Stimulated activated CD8-positive, alpha-beta memory T cell treated with anti-CD3 and anti-CD28 coated beads, Interleukin-7, amount 100 ng/mL, for 24 hours (primary cell): ENCODE measurements around the gene CD70.
"Not testable (repeated sequence)": the region's sequence is repeated elsewhere in the genome, so short reads cannot be mapped to it uniquely, and the experiment has no call there.

Experiments
- DNase-seq: peaks from one replicate; pipeline ENCODE4 v3.0.0-alpha.2; 2020; ENCODE audit warnings: low read depth

The CD70 gene

GRCh38 chr19:6570764-6571163 is 20.2 kb downstream of the CD70 start:
- no peak for DNase-seq

DNA sequence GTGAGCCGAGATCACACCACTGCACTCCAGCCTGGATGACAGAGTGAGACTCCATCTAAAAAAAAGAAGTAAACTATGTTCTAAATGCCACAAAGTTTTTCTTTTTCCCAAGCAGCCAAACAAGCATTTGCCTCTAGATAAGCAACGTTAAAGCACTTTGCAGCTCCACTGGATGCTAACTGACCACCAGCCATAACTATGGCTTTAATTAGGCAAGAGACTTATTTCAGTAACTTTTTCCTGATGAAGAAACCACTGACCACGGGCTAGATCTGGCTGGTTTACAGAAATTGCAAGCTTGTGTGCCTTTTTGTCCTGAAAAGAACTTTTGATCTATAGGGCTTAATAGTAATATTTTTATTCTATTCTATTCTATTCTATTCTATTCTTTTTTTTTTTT is 22.1 kb downstream of the CD70 start:
- DNase-seq: no peak

GRCh38 chr19:6568010-6568526 is 22.9 kb downstream of the CD70 start:
- no peak for DNase-seq

- DNase-seq: not testable (repeated sequence)
Measured at GRCh38 chr19:6566727-6567126, 24.2 kb downstream of the CD70 start.

- DNase-seq: no peak
Measured at GRCh38 chr19:6564393-6564792, 26.6 kb downstream of the CD70 start.

DNA sequence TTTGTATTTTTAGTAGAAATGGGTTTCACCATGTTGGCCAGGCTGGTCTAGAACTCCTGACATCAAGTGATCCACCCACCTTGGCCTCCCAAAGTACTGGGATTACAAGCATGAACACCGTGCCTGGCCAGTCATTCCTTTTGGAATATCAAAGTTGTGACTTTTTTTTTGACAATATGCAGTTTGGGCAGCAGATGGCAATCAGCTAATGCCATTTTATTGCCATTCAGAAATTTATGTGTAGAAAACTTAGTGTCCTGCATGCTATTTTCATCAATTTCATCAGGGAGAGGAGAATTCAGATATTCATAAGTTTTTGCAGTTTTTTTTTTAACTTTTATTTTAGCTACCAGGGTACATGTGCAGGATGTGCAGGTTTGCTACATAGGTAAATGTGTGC is 28.5 kb downstream of the CD70 start:
- not testable (repeated sequence) for DNase-seq

DNA sequence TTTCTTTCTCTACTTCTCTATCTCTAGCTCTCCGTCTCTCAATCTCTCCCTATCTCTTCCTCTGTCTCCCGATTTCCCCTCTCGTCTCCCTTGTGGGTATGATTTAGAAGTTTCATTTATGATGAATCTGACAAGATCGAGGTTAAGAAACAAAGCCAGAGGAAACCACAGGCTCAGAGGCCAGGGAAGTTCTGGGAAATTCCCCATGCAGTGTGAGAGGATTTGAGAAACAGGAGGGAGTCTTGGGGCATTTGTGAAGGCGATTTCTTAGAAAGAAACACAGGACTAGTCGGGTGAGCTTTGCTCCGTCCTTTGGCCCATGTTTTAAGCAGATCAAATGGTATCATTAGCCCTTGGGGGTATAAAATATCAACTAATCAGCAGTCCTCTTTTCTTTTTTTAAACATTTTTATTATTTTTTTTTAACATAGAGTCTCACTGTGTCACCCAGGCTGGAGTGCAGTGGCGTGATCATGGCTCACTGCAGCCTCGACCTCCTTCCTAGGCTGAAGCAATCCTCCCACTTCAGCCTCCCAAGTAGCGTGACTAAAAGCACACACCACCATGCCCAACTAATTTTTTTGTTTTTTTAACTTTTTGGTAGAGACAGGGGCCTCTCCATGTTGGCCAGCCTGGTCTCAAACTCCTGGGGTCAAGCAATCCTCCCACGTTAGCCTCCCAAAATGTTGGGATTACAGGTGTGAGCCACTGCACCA is 34.3 kb downstream of the CD70 start:
- DNase-seq: no peak

- no peak for DNase-seq
Measured at GRCh38 chr19:6556043-6556449, 34.9 kb downstream of the CD70 start.

DNA sequence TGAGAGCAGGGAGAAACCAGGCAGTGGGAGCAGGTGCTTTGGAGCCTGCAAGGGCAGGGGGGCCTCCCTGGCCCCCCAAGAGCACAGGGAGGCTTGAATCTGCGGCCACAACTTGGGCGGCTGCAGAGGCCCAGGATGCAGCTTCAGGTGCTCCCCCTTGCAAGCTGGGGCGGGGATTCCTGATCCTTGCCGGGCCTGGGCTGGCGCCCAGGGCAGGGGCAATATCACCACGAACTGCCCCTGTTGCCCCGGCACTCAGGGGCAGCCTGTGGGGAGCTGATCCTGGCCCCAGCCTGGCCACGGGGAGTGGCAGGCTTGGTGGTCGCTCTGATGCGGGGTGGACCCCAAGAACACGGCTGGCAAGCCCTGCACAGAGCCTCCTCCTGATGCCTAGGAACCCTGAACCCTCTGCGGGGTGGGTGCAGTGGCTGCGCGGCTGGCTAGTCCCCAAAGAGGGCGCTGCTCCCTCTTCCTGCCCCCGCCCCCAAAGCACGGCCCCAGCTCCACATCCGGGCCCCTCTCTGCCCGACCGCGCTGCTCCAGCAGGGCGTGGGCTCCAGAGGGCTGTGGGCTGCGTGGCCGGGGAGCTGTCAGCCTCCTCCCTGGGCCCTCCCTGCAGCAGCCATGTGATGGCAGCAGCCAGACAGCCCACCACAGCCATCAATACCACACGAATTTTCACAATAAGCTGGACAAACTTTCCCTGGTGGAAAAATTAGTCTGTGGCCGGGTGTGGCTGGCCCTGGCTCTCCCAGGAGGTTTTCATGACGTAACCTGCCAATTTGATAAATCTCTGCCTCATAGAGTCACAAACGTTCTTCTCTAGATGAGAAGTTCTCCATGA is 39.1 kb downstream of the CD70 start:
- peak; percentile 29 for DNase-seq

DNA sequence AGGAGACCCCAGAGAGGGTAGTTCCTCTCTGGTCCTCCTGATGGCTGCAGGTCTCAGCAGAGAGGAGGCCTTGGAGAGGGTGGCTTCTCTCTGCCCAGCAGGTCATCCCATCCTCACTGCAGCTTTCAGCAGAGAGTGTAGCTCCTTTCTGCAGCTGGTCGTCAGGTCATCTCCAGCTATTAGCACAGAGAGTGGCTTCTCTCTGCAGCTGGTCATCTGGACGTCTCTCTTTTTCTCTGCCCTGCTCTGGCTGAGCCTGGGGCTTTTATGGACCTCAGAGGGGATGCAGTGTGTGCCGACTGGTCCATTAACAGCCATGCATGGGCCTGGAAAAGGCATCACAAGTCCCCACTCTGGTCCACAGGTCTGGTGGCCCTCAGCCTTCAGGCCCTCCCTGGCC is 39.9 kb downstream of the CD70 start:
- DNase-seq: no peak

DNA sequence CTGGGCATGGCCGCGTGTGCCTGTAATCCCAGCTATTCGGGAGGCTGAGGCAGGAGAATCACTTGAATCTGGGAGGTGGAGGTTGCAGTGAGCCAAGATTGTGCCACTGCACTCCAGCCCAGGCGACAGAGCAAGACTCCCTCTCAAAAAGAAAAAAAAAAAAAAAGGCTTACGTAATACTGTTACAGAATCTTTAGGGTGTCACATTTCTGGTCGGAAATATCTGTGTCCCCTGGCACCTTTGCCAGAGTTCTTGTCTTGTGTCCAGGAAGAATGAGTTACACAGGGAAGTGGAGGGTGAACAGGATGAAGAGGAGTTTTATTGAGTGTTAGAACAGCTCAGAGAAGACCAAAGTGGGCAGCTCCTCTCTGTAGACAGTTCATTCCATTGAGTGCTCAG is 40.3 kb downstream of the CD70 start:
- not testable (repeated sequence) for DNase-seq

DNA sequence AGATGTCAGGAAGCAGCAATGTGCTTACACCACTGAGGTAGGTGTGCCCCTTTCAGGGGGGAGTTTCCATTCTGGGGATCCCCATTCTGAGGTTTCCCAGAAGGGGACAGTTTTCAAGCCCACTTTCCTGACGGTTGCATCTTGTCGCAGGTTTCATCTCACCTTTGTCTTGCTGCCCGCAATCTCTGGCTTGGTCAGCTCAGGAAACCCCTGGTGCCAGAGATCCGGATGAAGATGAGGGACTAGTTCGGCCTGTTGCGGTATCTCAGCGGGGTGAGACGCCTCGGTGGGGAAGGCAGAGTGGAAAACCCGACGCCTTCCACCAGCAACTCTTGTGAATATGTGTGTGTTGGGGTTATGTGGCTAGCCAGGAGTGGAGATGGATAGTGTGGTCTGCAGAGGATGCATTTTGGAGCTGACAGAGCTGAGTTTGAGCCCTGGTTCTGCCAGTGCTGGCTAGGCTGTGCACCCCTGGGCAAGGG is 47.0 kb downstream of the CD70 start:
- no peak for DNase-seq

- DNase-seq: no peak
Measured at GRCh38 chr19:6540918-6541689, 49.8 kb downstream of the CD70 start.

DNA sequence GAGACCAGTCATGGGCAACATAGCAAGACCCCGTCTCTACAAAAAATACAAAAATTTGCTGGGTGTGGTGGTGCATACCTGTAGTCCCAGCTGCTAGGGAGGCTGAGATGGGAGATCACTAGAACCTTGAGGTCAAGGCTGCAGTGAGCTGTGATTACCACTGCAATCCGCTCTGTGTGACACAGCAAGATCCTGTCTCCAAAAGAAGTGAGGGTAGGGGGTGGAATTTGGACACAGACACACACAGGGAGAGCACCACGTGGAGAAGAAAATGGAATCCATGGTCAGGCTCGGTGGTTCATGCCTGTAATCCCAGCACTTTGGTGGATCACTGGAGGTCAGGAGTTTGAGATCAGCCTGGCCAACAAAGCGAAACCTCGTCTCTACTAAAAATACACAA is 51.4 kb downstream of the CD70 start:
- no peak for DNase-seq
